Stimulated activated CD4-positive, alpha-beta T cell treated with anti-CD3 and anti-CD28 coated beads, TNF-alpha, amount 100 ng/mL, for 48 hours (primary cell): ENCODE results near the gene LTA4H.

Experiments used
- DNase-seq, 3 donors: peaks; one replicate each; pipeline ENCODE4 v3.0.0-alpha.2; 2020; ENCODE audit warnings: low read depth in 3 of 3

Gene LTA4H

GRCh38 chr12:96034621-96035282 is 635 bp downstream of the LTA4H start:
- no peak for DNase-seq

- DNase-seq: no peak
These were observed 1.6 kb downstream of the LTA4H start for GRCh38 chr12:96033549-96034389.

GRCh38 chr12:96029826-96030225 is 5.6 kb downstream of the LTA4H start:
- DNase-seq: no peak

GRCh38 chr12:96028538-96028937 is 6.8 kb downstream of the LTA4H start:
- DNase-seq: no peak

- DNase-seq: no peak
These were observed 9.1 kb downstream of the LTA4H start for GRCh38 chr12:96026331-96026730.

- DNase-seq: no peak
These were observed 9.9 kb downstream of the LTA4H start for GRCh38 chr12:96025518-96025917.

GRCh38 chr12:96020314-96021003 is 14.9 kb downstream of the LTA4H start:
- DNase-seq: no peak

- no peak for DNase-seq
These were observed 19.7 kb downstream of the LTA4H start for GRCh38 chr12:96015672-96016071.

GRCh38 chr12:96014943-96015599 is 20.3 kb downstream of the LTA4H start:
- no peak for DNase-seq

GRCh38 chr12:96007729-96008128 is 27.7 kb downstream of the LTA4H start:
- DNase-seq: no peak

GRCh38 chr12:96006727-96007126 is 28.7 kb downstream of the LTA4H start:
- no peak for DNase-seq

- no peak for DNase-seq
These were observed 34.5 kb downstream of the LTA4H start for GRCh38 chr12:96000858-96001257.

- no peak for DNase-seq
These were observed 35.9 kb downstream of the LTA4H start for GRCh38 chr12:95999484-95999883.

GRCh38 chr12:95998611-95999286 is 36.6 kb downstream of the LTA4H start:
- peak; percentile 5 to 24 (median 10) for DNase-seq

GRCh38 chr12:95997911-95998510 is 37.4 kb downstream of the LTA4H start:
- peak in 1 of 3 donors; percentile 2 for DNase-seq

GRCh38 chr12:95997276-95997675 is 38.1 kb downstream of the LTA4H start:
- no peak for DNase-seq

GRCh38 chr12:95996034-95996658 is 39.2 kb downstream of the LTA4H start, which contains the start of gene HAL:
Gene HAL (minus strand): TSS chr12:95996344. CDS start chr12:95995910, 434 bp downstream.
- no peak for DNase-seq

GRCh38 chr12:95995238-95996031 is 40.0 kb downstream of the LTA4H start:
- no peak for DNase-seq

GRCh38 chr12:95994476-95994875 is 40.9 kb downstream of the LTA4H start:
- no peak for DNase-seq

- DNase-seq: no peak
These were observed 41.5 kb downstream of the LTA4H start for GRCh38 chr12:95993907-95994306.
